IPS-15b (cell line): ENCODE results near the gene NME1.
"Not testable (repeated sequence)": the region's sequence is repeated elsewhere in the genome, so short reads cannot be mapped to it uniquely, and the experiment has no call there.

ENCODE experiments used
- H3K27me3 ChIP-seq: one replicate; pipeline ENCODE4 v1.6.1; 2013; ENCODE audit warnings: low read length; ENCODE audit not compliant: control insufficient read depth, insufficient read depth
- H3K36me3 ChIP-seq: one replicate; pipeline ENCODE4 v1.6.1; 2013; ENCODE audit warnings: low read length; ENCODE audit not compliant: control insufficient read depth, insufficient read depth
- H3K4me1 ChIP-seq: one replicate; pipeline ENCODE4 v1.6.1; 2013; ENCODE audit warnings: mild to moderate bottlenecking, low read length; ENCODE audit not compliant: control insufficient read depth, insufficient read depth
- H3K4me3 ChIP-seq: one replicate; pipeline ENCODE4 v1.5.1; 2013; ENCODE audit warnings: low read depth, low read length
- H3K9ac ChIP-seq: one replicate; pipeline ENCODE4 v1.6.1; 2013; ENCODE audit warnings: low read depth, mild to moderate bottlenecking, low read length
- H3K9me3 ChIP-seq: one replicate; pipeline ENCODE4 v1.6.1; 2013; ENCODE audit warnings: mild to moderate bottlenecking, low read length; ENCODE audit not compliant: control insufficient read depth, insufficient read depth

The NME1 gene

GRCh38 chr17:51122473-51123115, 30.8 kb upstream of the NME1 start:
- not testable (repeated sequence) for H3K9me3 ChIP-seq, H3K9ac ChIP-seq, H3K27me3 ChIP-seq, H3K36me3 ChIP-seq, H3K4me1 ChIP-seq
- peak overlapping the region; percentile 87 for H3K4me3 ChIP-seq

GRCh38 chr17:51124640-51125503, 28.5 kb upstream of the NME1 start:
- H3K27me3 ChIP-seq, result no peaks in the 10 kb centered on the region
- no peak overlapping the region for H3K9ac ChIP-seq
- H3K9me3 ChIP-seq, result no peaks in the 10 kb centered on the region
- no peaks in the 10 kb centered on the region for H3K4me1 ChIP-seq
- peaks cover 4% of the 10 kb centered on the region for H3K36me3 ChIP-seq
- no peak overlapping the region for H3K4me3 ChIP-seq

GRCh38 chr17:51128076-51128475, 25.3 kb upstream of the NME1 start:
- Histone ChIP-seq H3K27me3 (no peaks in the 10 kb centered on the region), H3K36me3 (no peaks in the 10 kb centered on the region), H3K4me1 (no peaks in the 10 kb centered on the region), H3K9me3 (no peaks in the 10 kb centered on the region), H3K9ac (no peak overlapping the region), H3K4me3 (no peak overlapping the region)

- Histone ChIP-seq H3K9ac (no peak overlapping the region), H3K9me3 (no peaks in the 10 kb centered on the region), H3K27me3 (no peaks in the 10 kb centered on the region), H3K4me1 (no peaks in the 10 kb centered on the region), H3K4me3 (no peak overlapping the region), H3K36me3 (no peaks in the 10 kb centered on the region)
These were observed 20.4 kb upstream of the NME1 start for GRCh38 chr17:51132964-51133319.

DNA sequence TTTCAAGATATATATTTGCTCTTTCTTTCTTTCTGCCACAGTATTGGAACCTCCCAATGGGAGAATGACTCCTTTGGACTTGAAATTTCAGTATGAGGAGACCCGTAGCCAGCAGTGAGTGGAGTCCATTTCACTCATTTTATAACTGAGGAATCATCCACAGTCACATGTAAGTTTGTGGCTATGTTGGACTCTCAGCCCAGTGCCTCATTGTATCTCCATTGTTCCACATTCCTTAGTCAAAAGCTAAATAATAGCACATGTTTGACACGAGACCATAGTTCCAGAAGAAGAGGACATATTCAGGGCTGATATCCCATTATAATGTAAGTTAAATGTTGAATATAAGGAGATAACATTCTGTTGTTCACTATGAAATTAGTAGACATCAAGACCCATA, 20.0 kb upstream of the NME1 start:
- Histone ChIP-seq H3K27me3 (no peaks in the 10 kb centered on the region), H3K9me3 (no peaks in the 10 kb centered on the region), H3K9ac (no peak overlapping the region), H3K36me3 (no peaks in the 10 kb centered on the region), H3K4me3 (no peak overlapping the region), H3K4me1 (no peaks in the 10 kb centered on the region)

- no peak overlapping the region for H3K9ac ChIP-seq
- H3K36me3 ChIP-seq, result no peaks in the 10 kb centered on the region
- no peak overlapping the region for H3K4me3 ChIP-seq
- H3K9me3 ChIP-seq, result no peaks in the 10 kb centered on the region
- H3K27me3 ChIP-seq, result no peaks in the 10 kb centered on the region
- no peaks in the 10 kb centered on the region for H3K4me1 ChIP-seq
These were observed 17.4 kb upstream of the NME1 start for GRCh38 chr17:51135956-51136355.

GRCh38 chr17:51142597-51142996, 10.8 kb upstream of the NME1 start:
- no peak overlapping the region for H3K4me3 ChIP-seq
- H3K4me1 ChIP-seq, result peaks cover 3% of the 10 kb centered on the region
- H3K9ac ChIP-seq, result no peak overlapping the region
- no peaks in the 10 kb centered on the region for H3K9me3 ChIP-seq
- H3K27me3 ChIP-seq, result no peaks in the 10 kb centered on the region
- H3K36me3 ChIP-seq, result no peaks in the 10 kb centered on the region

- Histone ChIP-seq H3K9ac (no peak overlapping the region), H3K36me3 (no peaks in the 10 kb centered on the region), H3K27me3 (no peaks in the 10 kb centered on the region), H3K4me3 (no peak overlapping the region), H3K9me3 (no peaks in the 10 kb centered on the region), H3K4me1 (peaks cover 3% of the 10 kb centered on the region)
These were observed 8.9 kb upstream of the NME1 start for GRCh38 chr17:51144266-51145022.

DNA sequence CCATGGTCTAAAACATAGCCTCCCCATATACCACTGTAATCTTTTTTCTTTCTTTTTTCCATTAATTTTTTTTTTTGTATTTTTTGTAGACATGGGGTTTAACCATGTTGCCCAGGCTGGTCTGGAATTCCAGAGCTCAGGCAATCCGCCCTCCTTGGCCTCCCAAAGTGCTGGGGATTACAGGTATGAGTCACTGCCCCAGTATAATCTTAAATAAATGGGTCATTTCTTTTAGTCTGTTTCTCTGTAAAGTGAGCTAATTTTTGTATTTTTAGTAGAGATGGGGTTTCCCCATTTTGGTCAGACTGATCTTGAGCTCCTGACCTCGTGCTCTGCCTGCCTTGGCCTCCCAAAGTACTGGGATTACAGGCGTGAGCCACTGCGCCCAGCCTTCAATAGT, 5.7 kb upstream of the NME1 start:
- Histone ChIP-seq H3K36me3 (no peaks in the 10 kb centered on the region), H3K4me1 (peaks cover 3% of the 10 kb centered on the region), H3K27me3 (no peaks in the 10 kb centered on the region), H3K9me3 (no peaks in the 10 kb centered on the region), H3K9ac (no peak overlapping the region), H3K4me3 (no peak overlapping the region)

DNA sequence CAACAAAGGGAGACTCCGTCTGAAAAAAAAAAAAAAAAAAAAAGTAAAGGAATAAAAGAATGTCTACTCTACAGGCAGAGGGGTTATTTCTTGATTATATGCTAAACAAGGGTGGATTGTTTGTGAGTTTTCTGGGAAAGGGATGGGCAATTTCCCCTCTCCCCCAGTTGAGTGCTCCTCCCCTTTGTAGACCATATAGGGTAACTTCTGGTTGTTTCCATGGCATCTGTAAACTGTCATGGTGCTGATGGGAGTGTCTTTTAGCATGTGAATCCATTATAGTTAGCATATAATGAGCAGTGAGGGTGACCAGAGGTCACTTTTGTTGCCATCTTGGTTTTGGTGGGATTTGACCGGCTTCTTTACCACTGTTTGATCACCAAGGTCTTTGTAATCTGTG, 4.2 kb upstream of the NME1 start:
- no peaks in the 10 kb centered on the region for H3K9me3 ChIP-seq
- no peaks in the 10 kb centered on the region for H3K27me3 ChIP-seq
- H3K4me1 ChIP-seq, result peaks cover 3% of the 10 kb centered on the region

GRCh38 chr17:51150932-51151331, 2.4 kb upstream of the NME1 start:
- Histone ChIP-seq H3K9ac (no peak overlapping the region), H3K27me3 (no peaks in the 10 kb centered on the region), H3K4me1 (peaks cover 3% of the 10 kb centered on the region), H3K4me3 (no peak overlapping the region), H3K36me3 (no peaks in the 10 kb centered on the region), H3K9me3 (no peaks in the 10 kb centered on the region)

More for the DNA sequence above, 4.2 kb upstream of the NME1 start:
- H3K4me3 ChIP-seq, result no peak overlapping the region
- H3K36me3 ChIP-seq, result no peaks in the 10 kb centered on the region
- H3K9ac ChIP-seq, result no peak overlapping the region
